ENCODE measurements around the gene NT5E. TPM values are rescaled to one million over a fixed set of nuclear protein-coding genes. Genes with fewer than 3 reads are reported as not detected.

The NT5E gene
- total and polyA plus RNA-seq, 12 donors = 2.9 to 14.2 (median 9.6) TPM

GRCh38 chr6:85421972-85422371 is 27.9 kb upstream of the NT5E start:
- Histone ChIP-seq H3K27me3 (no peaks in the 10 kb centered on the region), H3K9me3 (replicated peaks in 1 of 3) (no peaks in the 10 kb centered on the region), H3K4me3 (no peak overlapping the region), H3K4me1 (replicated peaks in 1 of 2) (no peaks in the 10 kb centered on the region), H3K27ac (no peak overlapping the region), H3K36me3 (replicated peaks in 1 of 2) (no peaks in the 10 kb centered on the region)
- no peak for DNase-seq
- TF ChIP-seq CTCF (IDR thresholded peaks at IDR 0.05) (no peak), POLR2A (IDR thresholded peaks at IDR 0.05) (no peak)
- intact Hi-C loops (cut with DNase I) = no loop called here
- WGBS, 4 donors = 82 to 86% (median 82%) methylated on average over 2 of the region's 2 CpGs

GRCh38 chr6:85422996-85423395 is 26.9 kb upstream of the NT5E start:
- 72 to 93% (median 76%) methylated on average over 5 of the region's 5 CpGs for WGBS, 4 donors
- no peaks in the 10 kb centered on the region for H3K9me3 ChIP-seq (replicated peaks in 1 of 3)
- no peaks in the 10 kb centered on the region for H3K27me3 ChIP-seq
- intact Hi-C loops (cut with DNase I) = no loop called here
- TF ChIP-seq CTCF (IDR thresholded peaks at IDR 0.05) (no peak), POLR2A (IDR thresholded peaks at IDR 0.05) (no peak)
- H3K4me1 ChIP-seq (replicated peaks in 1 of 2) = no peaks in the 10 kb centered on the region
- DNase-seq = no peak
- no peaks in the 10 kb centered on the region for H3K36me3 ChIP-seq (replicated peaks in 1 of 2)
- no peak overlapping the region for H3K4me3 ChIP-seq
- no peak overlapping the region for H3K27ac ChIP-seq

- no peak overlapping the region for H3K27ac ChIP-seq
- TF ChIP-seq CTCF (IDR thresholded peaks at IDR 0.05) (no peak), POLR2A (IDR thresholded peaks at IDR 0.05) (no peak)
- no peak overlapping the region for H3K4me3 ChIP-seq
- no peak for DNase-seq
- WGBS, 4 donors = 65 to 75% (median 69%) methylated on average over 2 of the region's 2 CpGs
- no peaks in the 10 kb centered on the region for H3K27me3 ChIP-seq
- no peaks in the 10 kb centered on the region for H3K36me3 ChIP-seq (replicated peaks in 1 of 2)
- intact Hi-C loops (cut with DNase I) = no loop called here
- H3K4me1 ChIP-seq (replicated peaks in 1 of 2) = no peaks in the 10 kb centered on the region
- H3K9me3 ChIP-seq (replicated peaks in 1 of 3) = no peaks in the 10 kb centered on the region
Measured at GRCh38 chr6:85424981-85425380, 24.9 kb upstream of the NT5E start.

- TF ChIP-seq POLR2A (IDR thresholded peaks at IDR 0.05) (no peak), CTCF (IDR thresholded peaks at IDR 0.05) (no peak)
- WGBS, 4 donors = 88 to 92% (median 91%) methylated on average over 4 of the region's 4 CpGs
- no peak overlapping the region for H3K4me3 ChIP-seq
Measured at GRCh38 chr6:85425997-85426396, 23.9 kb upstream of the NT5E start.

More at GRCh38 chr6:85425997-85426396, 23.9 kb upstream of the NT5E start:
- no peaks in the 10 kb centered on the region for H3K9me3 ChIP-seq (replicated peaks in 1 of 3)
- H3K27ac ChIP-seq = no peak overlapping the region
- intact Hi-C loops (cut with DNase I) = no loop called here
- no peaks in the 10 kb centered on the region for H3K36me3 ChIP-seq (replicated peaks in 1 of 2)
- H3K27me3 ChIP-seq = no peaks in the 10 kb centered on the region
- H3K4me1 ChIP-seq (replicated peaks in 1 of 2) = no peaks in the 10 kb centered on the region
- DNase-seq = no peak
